DND-41 (cell line): ENCODE data around the gene COLEC12.
"Not testable (repeated sequence)": the region's sequence is repeated elsewhere in the genome, so short reads cannot be mapped to it uniquely, and the experiment has no call there.

ENCODE experiments used
- EZH2 ChIP-seq: IDR thresholded peaks from 3 replicates; pipeline ENCODE4 v1.6.1; 2012; ENCODE audit warnings: borderline replicate concordance, low read depth, mild to moderate bottlenecking, moderate library complexity, low read length, inconsistent platforms; ENCODE audit not compliant: severe bottlenecking
- TF ChIP-seq, protein P1 (sequence below): IDR thresholded peaks from 2 replicates; pipeline ENCODE4 v1.5.1; 2012; ENCODE audit warnings: borderline replicate concordance, low read length, moderate library complexity, mild to moderate bottlenecking; ENCODE audit not compliant: poor library complexity, severe bottlenecking; ENCODE audit errors: extremely low read depth

DNA sequence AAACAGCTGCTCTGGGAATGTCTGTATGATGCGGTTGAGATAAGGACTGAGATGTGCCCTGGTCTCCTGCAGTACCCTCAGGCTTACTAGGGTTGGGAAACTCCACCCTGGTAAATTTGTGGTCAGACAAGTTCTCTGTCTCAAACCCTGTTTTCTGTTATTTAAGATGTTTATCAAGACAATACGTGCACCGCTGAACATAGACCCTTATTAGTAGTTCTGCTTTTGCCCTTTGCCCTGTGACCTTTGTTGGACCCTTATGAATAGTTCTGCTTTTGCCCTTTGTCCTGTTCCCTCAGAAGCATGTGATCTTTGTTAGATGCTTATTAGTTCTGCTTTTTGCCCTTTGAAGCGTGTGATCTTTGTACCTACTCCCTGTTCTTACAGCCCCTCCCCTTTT is 95.5 kb downstream of the COLEC12 start:
- TF ChIP-seq, protein P1, sequence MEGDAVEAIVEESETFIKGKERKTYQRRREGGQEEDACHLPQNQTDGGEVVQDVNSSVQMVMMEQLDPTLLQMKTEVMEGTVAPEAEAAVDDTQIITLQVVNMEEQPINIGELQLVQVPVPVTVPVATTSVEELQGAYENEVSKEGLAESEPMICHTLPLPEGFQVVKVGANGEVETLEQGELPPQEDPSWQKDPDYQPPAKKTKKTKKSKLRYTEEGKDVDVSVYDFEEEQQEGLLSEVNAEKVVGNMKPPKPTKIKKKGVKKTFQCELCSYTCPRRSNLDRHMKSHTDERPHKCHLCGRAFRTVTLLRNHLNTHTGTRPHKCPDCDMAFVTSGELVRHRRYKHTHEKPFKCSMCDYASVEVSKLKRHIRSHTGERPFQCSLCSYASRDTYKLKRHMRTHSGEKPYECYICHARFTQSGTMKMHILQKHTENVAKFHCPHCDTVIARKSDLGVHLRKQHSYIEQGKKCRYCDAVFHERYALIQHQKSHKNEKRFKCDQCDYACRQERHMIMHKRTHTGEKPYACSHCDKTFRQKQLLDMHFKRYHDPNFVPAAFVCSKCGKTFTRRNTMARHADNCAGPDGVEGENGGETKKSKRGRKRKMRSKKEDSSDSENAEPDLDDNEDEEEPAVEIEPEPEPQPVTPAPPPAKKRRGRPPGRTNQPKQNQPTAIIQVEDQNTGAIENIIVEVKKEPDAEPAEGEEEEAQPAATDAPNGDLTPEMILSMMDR: not testable (repeated sequence)
- not testable (repeated sequence) for TF ChIP-seq EZH2
